HG03039 (cell line): ENCODE data around the gene CCSER1.
"Not testable (repeated sequence)": the region's sequence is repeated elsewhere in the genome, so short reads cannot be mapped to it uniquely, and the experiment has no call there.

ENCODE experiments used
- ATAC-seq: cut with Tn5 transposase; IDR thresholded peaks from one replicate; pipeline ENCODE4 v1.9.1; 2021; ENCODE audit warnings: mild to moderate bottlenecking, moderate library complexity; ENCODE audit not compliant: unreplicated experiment

The CCSER1 gene

GRCh38 chr4:91108751-91109150 is 981.6 kb downstream of the CCSER1 start:
- no peak for ATAC-seq

GRCh38 chr4:91111556-91111955 is 984.4 kb downstream of the CCSER1 start:
- ATAC-seq: no peak

- ATAC-seq: no peak
Measured at GRCh38 chr4:91113130-91113706, 986.0 kb downstream of the CCSER1 start.

- no peak for ATAC-seq
Measured at GRCh38 chr4:91114386-91114785, 987.2 kb downstream of the CCSER1 start.

DNA sequence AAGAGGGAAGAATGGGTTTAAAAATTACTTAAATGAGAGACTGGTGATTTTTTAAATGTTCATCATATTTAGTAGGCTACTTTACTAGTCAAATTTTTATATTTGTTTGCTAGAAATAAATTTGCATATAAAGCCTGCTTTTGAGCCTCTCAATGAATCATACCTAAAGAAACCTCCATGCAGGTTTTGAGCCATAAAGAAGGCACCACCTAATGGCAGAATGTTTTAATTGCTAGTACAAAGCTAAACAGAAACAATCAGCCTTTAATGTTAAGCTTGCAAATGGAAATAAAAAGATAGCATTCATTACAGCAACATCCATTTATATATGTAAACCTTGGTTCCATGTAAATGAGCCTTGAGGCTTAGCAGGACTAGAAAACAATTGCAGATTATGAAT is 989.7 kb downstream of the CCSER1 start:
- ATAC-seq: no peak

DNA sequence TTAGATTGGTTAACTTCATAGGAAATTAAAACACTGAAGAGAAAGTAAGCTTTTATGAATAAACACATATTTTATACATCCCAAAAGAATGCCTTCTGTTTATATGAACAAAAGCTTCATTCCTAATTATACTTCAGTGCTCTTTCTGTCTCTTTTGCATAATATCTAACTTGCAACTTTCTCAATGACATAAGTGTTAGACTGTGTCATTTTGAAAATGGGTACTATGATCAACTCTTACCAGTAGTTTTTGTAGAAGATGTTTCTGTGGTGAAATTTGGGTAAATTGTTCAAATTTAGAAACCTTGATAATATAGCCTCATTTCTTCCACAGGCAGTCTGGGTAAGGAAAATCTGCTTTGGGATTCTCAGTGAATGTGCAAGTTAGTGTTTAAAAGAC is 991.4 kb downstream of the CCSER1 start:
- ATAC-seq: no peak

DNA sequence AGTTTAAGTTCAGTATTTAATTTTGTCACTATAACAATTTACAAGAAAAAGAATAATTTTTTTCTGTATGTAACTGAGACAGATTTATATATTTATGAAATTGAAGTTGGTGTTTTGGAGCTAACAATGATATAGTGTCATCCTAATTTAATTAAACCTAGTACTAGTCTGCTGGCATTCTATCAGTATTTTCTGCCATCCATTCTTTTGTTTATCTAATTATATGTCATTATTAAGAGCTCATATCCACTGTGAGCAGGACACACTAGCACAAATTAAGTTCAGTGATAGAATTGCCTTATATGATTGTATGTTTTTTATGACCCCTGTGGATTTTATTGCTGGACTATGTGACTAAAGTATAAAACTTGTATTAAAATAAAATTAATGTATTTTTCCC is 996.5 kb downstream of the CCSER1 start:
- ATAC-seq: no peak

- no peak for ATAC-seq
Measured at GRCh38 chr4:91127192-91127591, 1000.0 kb downstream of the CCSER1 start.

DNA sequence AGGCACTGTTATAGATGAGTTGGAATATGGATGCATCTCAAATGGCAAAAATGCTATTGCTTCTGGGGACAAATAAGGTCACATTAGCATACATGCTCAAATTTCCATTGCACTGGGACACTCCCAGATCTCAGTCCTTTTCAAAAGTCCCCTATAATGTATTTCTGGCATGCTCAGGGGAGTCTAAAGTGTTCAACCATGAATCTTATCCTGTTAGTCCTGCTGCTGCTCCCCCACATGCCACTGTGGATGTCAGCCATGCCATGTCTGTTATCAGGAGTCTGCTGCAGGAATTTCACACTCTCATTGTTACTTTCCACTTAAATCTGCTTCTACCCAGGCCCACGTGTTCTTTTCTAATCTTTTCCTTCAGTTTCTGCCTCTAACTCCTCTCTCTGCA is 1000.6 kb downstream of the CCSER1 start:
- ATAC-seq: no peak

GRCh38 chr4:91128519-91128918 is 1001.3 kb downstream of the CCSER1 start:
- ATAC-seq: no peak

DNA sequence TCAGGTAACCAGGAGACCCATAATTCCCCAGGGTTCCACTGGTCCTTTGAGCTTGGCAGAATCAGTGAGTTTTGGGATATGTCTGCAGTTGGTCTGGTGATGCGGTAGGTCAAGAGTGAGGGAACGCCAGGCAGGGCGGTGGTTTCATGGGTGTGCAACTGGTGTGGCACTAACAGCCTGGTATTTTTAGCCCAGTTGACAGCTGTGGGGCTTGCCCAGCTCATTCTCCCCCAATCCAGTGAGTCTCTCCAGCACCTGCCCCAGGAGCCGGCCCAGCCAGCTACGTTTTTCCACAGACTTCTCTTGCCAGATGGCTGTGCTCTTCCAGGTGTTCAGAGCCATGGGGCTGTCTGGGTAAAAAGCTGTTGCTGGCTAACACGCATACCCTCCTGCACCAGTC is 1019.9 kb downstream of the CCSER1 start:
- ATAC-seq: no peak

GRCh38 chr4:91154041-91154440 is 1026.8 kb downstream of the CCSER1 start:
- not testable (repeated sequence) for ATAC-seq

- ATAC-seq: not testable (repeated sequence)
Measured at GRCh38 chr4:91167864-91168653, 1040.9 kb downstream of the CCSER1 start.

DNA sequence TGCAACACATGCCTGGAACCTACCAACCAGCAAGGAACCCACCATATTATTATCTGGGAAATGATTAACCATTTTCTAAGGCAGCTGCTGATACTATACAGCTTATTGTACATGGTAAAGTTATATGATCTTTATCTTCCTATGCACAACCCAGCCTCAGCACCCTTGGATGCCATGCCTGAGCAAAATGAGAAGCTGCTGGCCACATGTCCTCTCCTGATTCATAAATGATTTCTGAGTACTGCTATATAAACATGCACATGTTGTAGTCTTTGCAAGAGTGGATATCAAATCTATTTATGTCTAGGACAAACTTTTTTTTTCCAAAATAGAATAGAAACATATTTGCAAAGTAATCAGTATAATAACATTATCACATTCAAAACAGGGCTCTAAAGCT is 1043.6 kb downstream of the CCSER1 start:
- no peak for ATAC-seq

GRCh38 chr4:91171217-91171616 is 1044.0 kb downstream of the CCSER1 start:
- ATAC-seq: no peak

DNA sequence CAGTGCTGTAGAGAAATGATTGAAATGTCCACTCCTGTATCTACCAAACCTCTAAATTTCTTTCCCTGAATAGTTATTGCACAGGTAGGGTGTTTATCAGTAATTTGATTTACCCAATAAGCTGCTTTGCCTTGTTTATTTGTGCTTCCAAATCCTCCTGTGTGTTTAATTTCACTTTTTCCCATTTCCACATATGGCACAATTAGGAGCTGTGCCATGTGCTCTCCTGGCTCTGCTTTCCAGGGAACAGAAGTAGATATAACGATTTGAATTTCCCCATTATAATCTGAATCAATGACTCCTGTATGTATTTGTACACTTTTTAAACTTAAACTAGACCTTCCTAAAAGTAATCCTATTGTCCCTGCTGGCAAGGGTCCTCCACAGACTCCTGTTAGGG is 1057.9 kb downstream of the CCSER1 start:
- not testable (repeated sequence) for ATAC-seq

DNA sequence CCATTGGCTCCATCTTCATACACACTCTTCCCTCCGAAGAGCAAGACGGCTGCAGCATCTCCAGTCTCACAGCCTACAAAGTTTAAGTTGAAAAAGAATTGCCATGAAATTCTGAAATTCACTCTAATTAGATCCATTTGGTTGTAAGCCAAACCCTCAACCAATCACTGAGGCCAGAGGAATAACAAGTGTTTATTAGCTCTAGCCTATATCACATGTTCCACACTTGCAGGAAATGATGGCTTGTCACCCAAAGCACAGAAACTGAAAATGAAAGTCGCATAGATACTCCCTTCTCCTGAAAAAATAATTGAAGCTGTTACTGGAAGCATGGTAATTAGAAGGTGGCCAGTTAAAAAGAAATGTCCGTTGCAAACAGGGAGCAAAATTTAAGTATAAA is 1071.8 kb downstream of the CCSER1 start:
- ATAC-seq: no peak

DNA sequence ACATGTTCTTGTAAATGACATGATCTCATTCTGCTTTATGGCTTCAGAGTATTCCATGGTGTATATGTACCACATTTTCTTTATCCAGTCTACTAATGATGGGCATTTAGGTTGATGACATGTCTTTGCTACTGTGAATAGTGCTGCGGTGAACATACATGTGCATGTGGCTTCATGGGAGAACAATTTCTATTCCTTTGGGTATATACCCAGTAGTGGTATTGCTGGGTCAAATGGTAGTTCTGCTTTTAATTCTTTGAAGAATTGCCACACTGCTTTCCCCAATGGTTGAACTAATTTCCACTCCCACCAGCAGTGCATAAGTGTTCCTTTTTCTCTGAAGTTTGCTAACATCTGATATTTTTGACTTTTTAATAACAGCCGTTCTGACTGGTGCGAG is 1080.3 kb downstream of the CCSER1 start:
- ATAC-seq: no peak

- ATAC-seq: no peak
Measured at GRCh38 chr4:91212211-91212610, 1085.0 kb downstream of the CCSER1 start.

DNA sequence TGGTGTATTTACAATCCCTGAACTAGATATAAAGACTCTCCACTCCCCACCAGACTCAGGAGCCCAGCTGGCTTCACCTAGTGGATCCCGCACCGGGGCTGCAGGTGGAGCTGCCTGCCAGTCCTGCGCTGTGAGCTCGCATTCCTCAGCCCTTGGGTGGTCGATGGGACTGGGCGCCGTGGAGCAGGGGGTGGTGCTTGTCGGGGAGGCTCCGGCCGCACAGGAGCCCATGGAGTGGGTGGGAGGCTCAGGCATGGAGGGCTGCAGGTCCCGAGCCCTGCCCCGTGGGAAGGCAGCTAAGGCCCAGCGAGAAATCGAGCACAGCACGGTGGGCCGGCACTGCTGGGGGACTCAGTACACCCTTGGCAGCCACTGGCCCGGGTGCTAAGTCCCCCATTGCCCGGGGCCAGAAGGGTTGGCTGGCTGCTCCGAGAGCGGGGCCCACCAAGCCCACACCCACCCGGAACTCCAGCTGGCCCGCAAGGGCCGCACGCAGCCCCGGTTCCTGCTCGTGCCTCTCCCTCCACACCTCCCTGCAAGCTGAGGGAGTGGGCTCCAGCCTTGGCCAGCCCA is 1090.7 kb downstream of the CCSER1 start:
- ATAC-seq: not testable (repeated sequence)

- no peak for ATAC-seq
Measured at GRCh38 chr4:91220315-91220714, 1093.1 kb downstream of the CCSER1 start.

GRCh38 chr4:91222014-91222413 is 1094.8 kb downstream of the CCSER1 start:
- ATAC-seq: no peak
